K562 treated with DMSO at 1 percent for 12 hours (cell line): ENCODE data around the gene FGF12. TPM values are rescaled to one million over a fixed set of nuclear protein-coding genes. Genes with fewer than 3 reads are reported as not detected.

Source experiments
- total RNA-seq: library from RNA; unstranded; fragments of 300-600 nt; gene quantifications from 2 replicates; pipeline ENCODE4 v1.2.3, GENCODE V29; 2022; ENCODE audit not compliant: insufficient read depth

Gene FGF12
- not detected in 2 replicates for total RNA-seq

GRCh38 chr3:192727032-192727847 lies at the start of gene FGF12:
FGF12 (minus strand) TSS chr3:192727541.

Other genes starting within 250 kb of the FGF12 start
- 0.52 TPM in 1 of 2 replicates, not detected in the other for gene MB21D2, start 190.3 kb upstream of the FGF12 start, total RNA-seq